SH-SY5Y (cell line): ENCODE measurements around the gene UNC13B.

ENCODE experiments used
- GATA2 ChIP-seq: IDR thresholded peaks from 2 replicates; pipeline ENCODE4 v1.6.1; 2011; ENCODE audit warnings: mild to moderate bottlenecking, low read depth, low read length
- GATA3 ChIP-seq: IDR thresholded peaks from 2 replicates; pipeline ENCODE4 v1.6.1; 2011; ENCODE audit warnings: low read depth, mild to moderate bottlenecking, low read length, moderate library complexity

- no peak for TF ChIP-seq GATA2
- TF ChIP-seq GATA3: no peak
Observed at GRCh38 chr9:35280399-35280798, 118.6 kb downstream of the UNC13B start.
